NCI-H748 (cell line): ENCODE data around the gene FTO.

ENCODE experiments used
- DNase-seq: peaks from one replicate; lab custom pipeline; 2025; ENCODE audit not compliant: unreplicated experiment; lab: John Stamatoyannopoulos, UW

Gene FTO

GRCh38 chr16:54200161-54200534 is 496.2 kb downstream of the FTO start:
- DNase-seq = no peak

GRCh38 chr16:54200720-54201119 is 496.8 kb downstream of the FTO start:
- no peak for DNase-seq

- DNase-seq = no peak
Observed at GRCh38 chr16:54201200-54201599, 497.2 kb downstream of the FTO start.
